Measurements from ENCODE around the gene PKD1L1. TPM values are rescaled to one million over a fixed set of nuclear protein-coding genes. Genes with fewer than 3 reads are reported as not detected.
A peak's percentile ranks its signal among the peaks of the same experiment; 100 is the strongest.

PKD1L1 gene
- total RNA-seq, 4 donors from 2014 or later: 0.38 to 81.7 (median 0.82) TPM

GRCh38 chr7:47783456-47784223 lies 164.6 kb downstream of the PKD1L1 start:
- DNase-seq (ENCODE audit: low spot score) (no peak), ATAC-seq (ENCODE audit: low FRiP score) (peak; percentile 69)
- TF ChIP-seq, protein P1, sequence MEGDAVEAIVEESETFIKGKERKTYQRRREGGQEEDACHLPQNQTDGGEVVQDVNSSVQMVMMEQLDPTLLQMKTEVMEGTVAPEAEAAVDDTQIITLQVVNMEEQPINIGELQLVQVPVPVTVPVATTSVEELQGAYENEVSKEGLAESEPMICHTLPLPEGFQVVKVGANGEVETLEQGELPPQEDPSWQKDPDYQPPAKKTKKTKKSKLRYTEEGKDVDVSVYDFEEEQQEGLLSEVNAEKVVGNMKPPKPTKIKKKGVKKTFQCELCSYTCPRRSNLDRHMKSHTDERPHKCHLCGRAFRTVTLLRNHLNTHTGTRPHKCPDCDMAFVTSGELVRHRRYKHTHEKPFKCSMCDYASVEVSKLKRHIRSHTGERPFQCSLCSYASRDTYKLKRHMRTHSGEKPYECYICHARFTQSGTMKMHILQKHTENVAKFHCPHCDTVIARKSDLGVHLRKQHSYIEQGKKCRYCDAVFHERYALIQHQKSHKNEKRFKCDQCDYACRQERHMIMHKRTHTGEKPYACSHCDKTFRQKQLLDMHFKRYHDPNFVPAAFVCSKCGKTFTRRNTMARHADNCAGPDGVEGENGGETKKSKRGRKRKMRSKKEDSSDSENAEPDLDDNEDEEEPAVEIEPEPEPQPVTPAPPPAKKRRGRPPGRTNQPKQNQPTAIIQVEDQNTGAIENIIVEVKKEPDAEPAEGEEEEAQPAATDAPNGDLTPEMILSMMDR (IDR thresholded peaks at IDR 0.05): no peak

- no peak for DNase-seq (ENCODE audit: low spot score)
- TF ChIP-seq, protein P1 (IDR thresholded peaks at IDR 0.05): no peak
- ATAC-seq (ENCODE audit: low FRiP score): no peak
These were observed 165.5 kb downstream of the PKD1L1 start for GRCh38 chr7:47782792-47783191.

GRCh38 chr7:47782022-47782421 lies 166.2 kb downstream of the PKD1L1 start:
- no peak for ATAC-seq (ENCODE audit: low FRiP score)
- TF ChIP-seq, protein P1 (IDR thresholded peaks at IDR 0.05): no peak
- no peak for DNase-seq (ENCODE audit: low spot score)

- DNase-seq (ENCODE audit: low spot score) (no peak), ATAC-seq (ENCODE audit: low FRiP score) (no peak)
- TF ChIP-seq, protein P1 (IDR thresholded peaks at IDR 0.05): no peak
These were observed 167.7 kb downstream of the PKD1L1 start for GRCh38 chr7:47780555-47780954.

DNA sequence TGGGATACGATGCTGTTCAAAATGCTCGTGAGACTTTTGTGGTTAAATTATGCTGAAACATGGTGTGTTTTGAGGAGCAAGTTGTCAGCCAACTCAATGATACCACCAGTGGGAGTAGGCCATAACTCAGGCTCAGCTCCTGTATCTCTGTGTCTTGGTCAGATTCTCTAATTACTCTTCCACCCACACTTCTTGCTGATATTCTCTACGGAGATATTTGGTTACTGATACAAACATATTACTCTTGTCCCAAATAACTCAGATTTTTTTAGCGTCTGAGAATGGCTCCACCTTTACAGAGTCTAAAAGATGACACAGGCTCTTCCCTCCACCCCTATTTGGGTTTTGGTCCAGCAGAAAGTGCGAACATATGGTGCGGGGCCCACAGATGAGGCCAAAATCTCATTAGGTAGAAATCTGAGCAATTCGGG lies 168.9 kb downstream of the PKD1L1 start:
- DNase-seq (ENCODE audit: low spot score) (no peak), ATAC-seq (ENCODE audit: low FRiP score) (peak; percentile 36)
- TF ChIP-seq, protein P1 (IDR thresholded peaks at IDR 0.05): no peak

DNA sequence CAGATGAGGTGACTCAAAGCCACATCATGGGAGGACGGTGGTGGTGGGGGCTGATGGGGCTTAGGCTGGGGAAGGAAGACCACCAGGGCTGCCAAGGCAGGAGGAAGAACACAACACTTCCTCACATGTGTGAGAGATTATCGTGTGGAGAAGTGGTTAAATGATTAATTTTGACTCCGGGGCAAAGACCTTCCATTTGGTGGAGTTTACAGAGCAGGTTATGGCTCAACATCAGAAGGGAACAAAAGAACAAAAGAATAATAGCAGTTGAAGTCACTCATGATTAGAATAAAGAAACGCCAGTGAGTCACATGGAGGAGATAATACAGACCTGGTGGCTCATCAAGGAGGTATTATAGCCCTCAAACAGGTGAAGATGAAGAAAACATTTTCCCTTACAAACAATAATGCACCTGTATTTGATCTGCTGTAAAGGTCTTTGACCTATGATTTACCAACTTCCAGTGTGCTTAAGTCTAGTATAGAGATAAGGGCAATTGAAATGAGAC lies 170.1 kb downstream of the PKD1L1 start:
- ATAC-seq (ENCODE audit: low FRiP score) (no peak), DNase-seq (ENCODE audit: low spot score) (no peak)
- TF ChIP-seq, protein P1 (IDR thresholded peaks at IDR 0.05): no peak
